ENCODE measurements around the gene CHAT. TPM values are rescaled to one million over a fixed set of nuclear protein-coding genes. Genes with fewer than 3 reads are reported as not detected.

The CHAT gene
- total RNA-seq, 1 experiment from 2014 or later: not detected

DNA sequence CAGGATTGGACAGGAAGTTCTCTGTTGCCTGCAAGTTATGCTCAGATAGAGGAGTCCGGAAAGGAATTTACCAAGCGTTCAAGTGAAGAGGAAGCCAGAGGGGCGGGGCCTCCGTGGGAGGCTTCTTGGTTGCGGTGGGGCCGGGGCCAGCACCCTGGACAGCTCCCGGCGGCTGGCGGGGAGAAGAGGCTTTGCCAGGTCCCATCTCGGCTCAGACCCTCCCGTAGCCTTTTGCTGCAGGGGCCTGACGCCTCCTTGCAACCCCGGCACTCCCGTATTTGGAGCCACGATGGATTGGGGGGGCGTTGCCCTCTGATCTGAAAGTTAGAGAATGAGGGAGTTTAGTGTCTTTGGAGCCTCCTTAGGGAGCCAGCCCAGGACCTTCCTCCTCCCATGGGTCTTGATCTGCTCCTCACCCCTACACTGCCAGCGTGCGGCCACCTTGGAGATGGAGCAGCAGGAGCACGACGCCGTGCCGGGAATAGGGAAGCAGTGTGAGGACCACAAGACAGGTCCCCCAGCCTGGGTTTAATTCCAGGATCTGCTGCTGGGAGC is 6.8 kb upstream of the CHAT start:
- Histone ChIP-seq H3K9me3 (ENCODE audit: control insufficient read depth in 1 of 2, insufficient read depth in 1 of 2, low read depth in 1 of 2, low read length in 2 of 2) (no peaks in the 10 kb centered on the region), H2AFZ (ENCODE audit: low read depth, low read length, poor library complexity, severe bottlenecking) (no peak overlapping the region), H3K27me3 (ENCODE audit: insufficient read depth, low read length) (peaks cover 27% of the 10 kb centered on the region), H4K20me1 (ENCODE audit: insufficient read depth) (no peaks in the 10 kb centered on the region), H3K4me1 (ENCODE audit: control insufficient read depth in 1 of 2, insufficient read depth in 2 of 2, low read length in 2 of 2) (no peaks in the 10 kb centered on the region), H3K4me3 (replicated peaks in 1 of 2; ENCODE audit: low read depth in 1 of 2, low read length in 2 of 2) (no peak overlapping the region), H3K27ac (ENCODE audit: low read depth, low read length) (no peak overlapping the region), H3K4me2 (ENCODE audit: low read length) (no peak overlapping the region), H3K79me2 (ENCODE audit: insufficient read depth, low read length) (no peaks in the 10 kb centered on the region), H3K9me2 (ENCODE audit: insufficient read depth) (no peaks in the 10 kb centered on the region), H3K36me3 (ENCODE audit: control insufficient read depth in 1 of 2, insufficient read depth in 2 of 2, low read length in 2 of 2) (no peaks in the 10 kb centered on the region), H3K9ac (ENCODE audit: low read length) (no peak overlapping the region)
- ChIA-PET POLR2A (no interaction called here), CTCF (no interaction called here), RAD21 (ENCODE audit: low non-redundant PET in 1 of 2, low total read pairs in 2 of 2, uncharacterized antibody in 2 of 2, unreplicated experiment in 2 of 2) (no interaction called here)
- TF ChIP-seq POLR2AphosphoS5 (IDR thresholded peaks at IDR 0.05; ENCODE audit: low read depth, low read length): no peak
- TF ChIP-seq, protein P1, sequence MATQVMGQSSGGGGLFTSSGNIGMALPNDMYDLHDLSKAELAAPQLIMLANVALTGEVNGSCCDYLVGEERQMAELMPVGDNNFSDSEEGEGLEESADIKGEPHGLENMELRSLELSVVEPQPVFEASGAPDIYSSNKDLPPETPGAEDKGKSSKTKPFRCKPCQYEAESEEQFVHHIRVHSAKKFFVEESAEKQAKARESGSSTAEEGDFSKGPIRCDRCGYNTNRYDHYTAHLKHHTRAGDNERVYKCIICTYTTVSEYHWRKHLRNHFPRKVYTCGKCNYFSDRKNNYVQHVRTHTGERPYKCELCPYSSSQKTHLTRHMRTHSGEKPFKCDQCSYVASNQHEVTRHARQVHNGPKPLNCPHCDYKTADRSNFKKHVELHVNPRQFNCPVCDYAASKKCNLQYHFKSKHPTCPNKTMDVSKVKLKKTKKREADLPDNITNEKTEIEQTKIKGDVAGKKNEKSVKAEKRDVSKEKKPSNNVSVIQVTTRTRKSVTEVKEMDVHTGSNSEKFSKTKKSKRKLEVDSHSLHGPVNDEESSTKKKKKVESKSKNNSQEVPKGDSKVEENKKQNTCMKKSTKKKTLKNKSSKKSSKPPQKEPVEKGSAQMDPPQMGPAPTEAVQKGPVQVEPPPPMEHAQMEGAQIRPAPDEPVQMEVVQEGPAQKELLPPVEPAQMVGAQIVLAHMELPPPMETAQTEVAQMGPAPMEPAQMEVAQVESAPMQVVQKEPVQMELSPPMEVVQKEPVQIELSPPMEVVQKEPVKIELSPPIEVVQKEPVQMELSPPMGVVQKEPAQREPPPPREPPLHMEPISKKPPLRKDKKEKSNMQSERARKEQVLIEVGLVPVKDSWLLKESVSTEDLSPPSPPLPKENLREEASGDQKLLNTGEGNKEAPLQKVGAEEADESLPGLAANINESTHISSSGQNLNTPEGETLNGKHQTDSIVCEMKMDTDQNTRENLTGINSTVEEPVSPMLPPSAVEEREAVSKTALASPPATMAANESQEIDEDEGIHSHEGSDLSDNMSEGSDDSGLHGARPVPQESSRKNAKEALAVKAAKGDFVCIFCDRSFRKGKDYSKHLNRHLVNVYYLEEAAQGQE (IDR thresholded peaks at IDR 0.05; ENCODE audit: low read depth): peak; percentile 93
- ATAC-seq: peak; percentile 88
- BruUV-seq (replicated peaks): no TSS peak
- no peak for DNase-seq (ENCODE audit: low read depth, low spot score)
- intact Hi-C loops (cut with micrococcal nuclease): loop anchor here (5.0 kb wide), 1 partner anchor 155 kb away; the partner anchor contains the start of gene OGDHL

DNA sequence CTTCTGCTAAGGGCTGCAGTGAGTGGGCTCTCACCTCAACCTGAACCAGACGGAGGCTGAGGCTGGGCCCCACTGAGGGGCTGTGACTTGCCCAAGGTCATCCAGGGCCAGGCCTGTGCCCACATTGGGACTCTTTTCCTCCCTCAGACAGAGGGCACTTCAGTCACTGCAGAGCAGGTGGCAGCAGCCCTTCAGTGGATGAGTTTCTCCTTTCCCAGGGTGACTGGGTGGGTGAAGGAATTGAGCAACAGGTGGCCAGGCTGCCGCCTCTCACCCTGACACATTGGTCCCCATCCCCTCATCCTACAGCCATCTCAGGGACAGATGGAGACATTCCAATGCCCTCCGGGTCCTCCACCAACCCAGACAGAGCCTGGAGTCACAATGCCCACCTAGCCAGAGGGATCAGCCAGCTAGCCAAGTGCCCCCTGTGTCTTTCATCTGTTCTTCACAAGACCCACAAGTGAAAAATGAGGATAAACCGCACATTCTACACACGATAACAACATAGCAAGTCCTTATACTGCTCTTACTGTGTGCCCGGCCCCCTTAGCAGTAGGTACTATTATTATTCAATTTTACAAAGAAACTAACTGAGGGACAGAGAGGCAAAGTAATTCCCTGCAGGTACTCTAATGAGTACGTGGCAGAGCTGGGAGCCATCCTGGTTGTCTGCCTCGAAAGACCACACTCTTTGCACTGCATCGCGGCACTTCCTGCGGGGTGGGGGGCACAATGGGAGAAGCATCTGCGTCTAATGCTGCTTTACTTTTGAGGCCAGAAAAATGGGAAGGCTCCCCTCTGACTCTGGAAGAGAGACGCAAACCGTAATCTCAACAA is 5.5 kb upstream of the CHAT start:
- Histone ChIP-seq H3K79me2 (ENCODE audit: insufficient read depth, low read length) (no peaks in the 10 kb centered on the region), H4K20me1 (ENCODE audit: insufficient read depth) (no peaks in the 10 kb centered on the region), H3K4me1 (ENCODE audit: control insufficient read depth in 1 of 2, insufficient read depth in 2 of 2, low read length in 2 of 2) (peaks cover 0 to 3% of the 10 kb centered on the region in 2 experiments; a peak in 2 of 4 replicates), H2AFZ (ENCODE audit: low read depth, low read length, poor library complexity, severe bottlenecking) (no peak overlapping the region), H3K9me2 (ENCODE audit: insufficient read depth) (no peaks in the 10 kb centered on the region), H3K4me3 (replicated peaks in 1 of 2; ENCODE audit: low read depth in 1 of 2, low read length in 2 of 2) (no peak overlapping the region), H3K36me3 (ENCODE audit: control insufficient read depth in 1 of 2, insufficient read depth in 2 of 2, low read length in 2 of 2) (no peaks in the 10 kb centered on the region), H3K9me3 (ENCODE audit: control insufficient read depth in 1 of 2, insufficient read depth in 1 of 2, low read depth in 1 of 2, low read length in 2 of 2) (no peaks in the 10 kb centered on the region), H3K4me2 (ENCODE audit: low read length) (no peak overlapping the region), H3K27ac (ENCODE audit: low read depth, low read length) (no peak overlapping the region), H3K27me3 (ENCODE audit: insufficient read depth, low read length) (peaks cover 14% of the 10 kb centered on the region), H3K9ac (ENCODE audit: low read length) (no peak overlapping the region)
- DNase-seq (ENCODE audit: low read depth, low spot score): no peak
- ATAC-seq: no peak
- TF ChIP-seq JUND (IDR thresholded peaks at IDR 0.05) (no peak), ZNF274 (IDR thresholded peaks at IDR 0.05; ENCODE audit: low read depth, low read length) (no peak), CEBPB (IDR thresholded peaks at IDR 0.05; ENCODE audit: low read depth) (no peak)
- TF ChIP-seq, protein P2, sequence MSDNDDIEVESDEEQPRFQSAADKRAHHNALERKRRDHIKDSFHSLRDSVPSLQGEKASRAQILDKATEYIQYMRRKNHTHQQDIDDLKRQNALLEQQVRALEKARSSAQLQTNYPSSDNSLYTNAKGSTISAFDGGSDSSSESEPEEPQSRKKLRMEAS (IDR thresholded peaks at IDR 0.05): no peak
- TF ChIP-seq, protein P3, sequence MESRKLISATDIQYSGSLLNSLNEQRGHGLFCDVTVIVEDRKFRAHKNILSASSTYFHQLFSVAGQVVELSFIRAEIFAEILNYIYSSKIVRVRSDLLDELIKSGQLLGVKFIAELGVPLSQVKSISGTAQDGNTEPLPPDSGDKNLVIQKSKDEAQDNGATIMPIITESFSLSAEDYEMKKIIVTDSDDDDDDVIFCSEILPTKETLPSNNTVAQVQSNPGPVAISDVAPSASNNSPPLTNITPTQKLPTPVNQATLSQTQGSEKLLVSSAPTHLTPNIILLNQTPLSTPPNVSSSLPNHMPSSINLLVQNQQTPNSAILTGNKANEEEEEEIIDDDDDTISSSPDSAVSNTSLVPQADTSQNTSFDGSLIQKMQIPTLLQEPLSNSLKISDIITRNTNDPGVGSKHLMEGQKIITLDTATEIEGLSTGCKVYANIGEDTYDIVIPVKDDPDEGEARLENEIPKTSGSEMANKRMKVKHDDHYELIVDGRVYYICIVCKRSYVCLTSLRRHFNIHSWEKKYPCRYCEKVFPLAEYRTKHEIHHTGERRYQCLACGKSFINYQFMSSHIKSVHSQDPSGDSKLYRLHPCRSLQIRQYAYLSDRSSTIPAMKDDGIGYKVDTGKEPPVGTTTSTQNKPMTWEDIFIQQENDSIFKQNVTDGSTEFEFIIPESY (IDR thresholded peaks at IDR 0.05; ENCODE audit: extremely low read depth, insufficient replicate concordance, low read length): no peak
- ChIA-PET POLR2A (no interaction called here), CTCF (no interaction called here), RAD21 (ENCODE audit: low non-redundant PET in 1 of 2, low total read pairs in 2 of 2, uncharacterized antibody in 2 of 2, unreplicated experiment in 2 of 2) (no interaction called here)
- intact Hi-C loops (cut with micrococcal nuclease): loop anchor here (5.0 kb wide), 1 partner anchor 154 kb away; the partner anchor contains the start of gene OGDHL
- no TSS peak for BruUV-seq (replicated peaks)

Measured in HCT116 (cell line).